HCT116 (cell line): ENCODE measurements around the gene C1S. TPM values are rescaled to one million over a fixed set of nuclear protein-coding genes. Genes with fewer than 3 reads are reported as not detected.

ENCODE experiments used
- ATAC-seq: fragments of 200-7000 bp; cut with Tn5 transposase; 2 replicates; pipeline ENCODE4 v1.9.1; 2020; ENCODE audit warnings: mild to moderate bottlenecking, moderate library complexity
- BruUV-seq: library from RNA; stranded (reverse); fragments of 400-500 nt; replicated peaks from 2 replicates; lab custom pipeline; 2021; lab: Mats Ljungman, UMichigan
- CTCF ChIA-PET: fragments of 300-600 bp; sonication (Branson Sonifier 250); formaldehyde crosslinking; loops from one replicate; lab custom pipeline; 2021; ENCODE audit warnings: antibody characterized with exemption; lab: Charles Lee
- POLR2A ChIA-PET: fragments of 300-600, 350-600 bp; sonication (Branson Sonifier 250); formaldehyde crosslinking; loops from one replicate; lab custom pipeline; 2021; ENCODE audit warnings: antibody characterized with exemption; lab: Charles Lee
- RAD21 ChIA-PET, 2 experiments: fragments of 300-600 bp; sonication (Branson Sonifier 250); formaldehyde crosslinking; loops; one replicate each; lab custom pipeline; 2023; ENCODE audit warnings: low total read pairs in 2 of 2; ENCODE audit not compliant: uncharacterized antibody in 2 of 2, unreplicated experiment in 2 of 2, low non-redundant PET in 1 of 2; lab: Charles Lee
- DNase-seq: peaks from one replicate; pipeline ENCODE4 v3.0.0-alpha.2; 2010; ENCODE audit warnings: low read depth, low spot score
- H2AFZ ChIP-seq: fragments of 200-600 bp; shearing (Covaris generic), sonication (generic); 2 replicates; pipeline ENCODE4 v1.6.1; 2017; ENCODE audit warnings: low read depth, mixed run types, mixed read lengths, antibody characterized with exemption, low read length; ENCODE audit not compliant: poor library complexity, severe bottlenecking
- H3K27ac ChIP-seq: 2 replicates; pipeline ENCODE4 v1.5.1; 2012; ENCODE audit warnings: low read depth, low read length
- H3K27me3 ChIP-seq: fragments of 200-600 bp; sonication (generic); 2 replicates; pipeline ENCODE4 v1.6.1; 2016; ENCODE audit warnings: mixed run types, low read length, mixed read lengths; ENCODE audit not compliant: insufficient read depth
- H3K36me3 ChIP-seq, 2 experiments: fragments of 200-500 bp in 1 of 2; fragments of 200-600 bp in 1 of 2; sonication (Bioruptor generic) in 1 of 2; sonication (generic) in 1 of 2; 2 replicates each; pipeline versions ENCODE4 v1.5.1 to v1.6.1; 2014 to 2016; ENCODE audit warnings: low read length in 2 of 2, inconsistent platforms in 1 of 2, mixed read lengths in 1 of 2, mixed run types in 1 of 2; ENCODE audit not compliant: insufficient read depth in 2 of 2, control insufficient read depth in 1 of 2
- H3K4me1 ChIP-seq, 2 experiments: fragments of 200-600 bp in 1 of 2; sonication (generic) in 1 of 2; 2 replicates each; pipeline versions ENCODE4 v1.5.1 to v1.6.1; 2012 to 2017; ENCODE audit warnings: low read length in 2 of 2, inconsistent platforms in 1 of 2, mild to moderate bottlenecking in 1 of 2, mixed read lengths in 1 of 2, mixed run types in 1 of 2, moderate library complexity in 1 of 2; ENCODE audit not compliant: insufficient read depth in 2 of 2, control insufficient read depth in 1 of 2
- H3K4me2 ChIP-seq: fragments of 200-600 bp; sonication (generic); 2 replicates; pipeline ENCODE4 v1.6.1; 2017; ENCODE audit warnings: mixed run types, low read length, mixed read lengths
- H3K4me3 ChIP-seq, 2 experiments: fragments of 200-600 bp in 1 of 2; sonication (generic) in 1 of 2; replicated peaks in 1 of 2; 2 replicates each; pipeline ENCODE4 v1.5.1; 2011 to 2016; ENCODE audit warnings: low read length in 2 of 2, control low read depth in 1 of 2, low read depth in 1 of 2, mild to moderate bottlenecking in 1 of 2, mixed read lengths in 1 of 2, mixed run types in 1 of 2
- H3K79me2 ChIP-seq: fragments of 200-600 bp; sonication (generic); 2 replicates; pipeline ENCODE4 v1.6.1; 2017; ENCODE audit warnings: mild to moderate bottlenecking, mixed run types, low read length, moderate library complexity, mixed read lengths; ENCODE audit not compliant: insufficient read depth
- H3K9ac ChIP-seq: fragments of 200-600 bp; sonication (generic); 2 replicates; pipeline ENCODE4 v1.6.1; 2016; ENCODE audit warnings: low read length, mixed read lengths
- H3K9me2 ChIP-seq: fragments of 200-600 bp; sonication (generic), shearing (Covaris generic); 2 replicates; pipeline ENCODE4 v1.6.1; 2017; ENCODE audit warnings: mixed run types, mild to moderate bottlenecking, moderate library complexity; ENCODE audit not compliant: insufficient read depth
- H3K9me3 ChIP-seq, 2 experiments: fragments of 200-500 bp in 1 of 2; fragments of 200-600 bp in 1 of 2; sonication (Bioruptor generic) in 1 of 2; sonication (generic) in 1 of 2; 2 replicates each; pipeline ENCODE4 v1.6.1; 2014 to 2017; ENCODE audit warnings: low read length in 2 of 2, mixed read lengths in 2 of 2, inconsistent platforms in 1 of 2, low read depth in 1 of 2, mild to moderate bottlenecking in 1 of 2, mixed run types in 1 of 2, moderate library complexity in 1 of 2; ENCODE audit not compliant: control insufficient read depth in 1 of 2, insufficient read depth in 1 of 2
- H4K20me1 ChIP-seq: fragments of 200-600 bp; sonication (generic), shearing (Covaris generic); 2 replicates; pipeline ENCODE4 v1.6.1; 2017; ENCODE audit warnings: mixed run types, mild to moderate bottlenecking, moderate library complexity; ENCODE audit not compliant: insufficient read depth
- ATF3 ChIP-seq: IDR thresholded peaks from 2 replicates; pipeline ENCODE4 v1.6.1; 2012
- CBX3 ChIP-seq: IDR thresholded peaks from 2 replicates; pipeline ENCODE4 v1.6.1; 2012; ENCODE audit warnings: low read depth
- CEBPB ChIP-seq: IDR thresholded peaks from 2 replicates; pipeline ENCODE4 v1.6.1; 2012; ENCODE audit warnings: low read depth
- CTCF ChIP-seq, 3 experiments: fragments of 200-600 bp in 1 of 3; sonication (generic) in 1 of 3; IDR thresholded peaks in 2 of 3; conservative IDR thresholded peaks in 1 of 3; 2 replicates each; pipeline ENCODE4 v1.5.1; 2012 to 2017; ENCODE audit warnings: low read depth in 2 of 3, low read length in 2 of 3, antibody characterized with exemption in 1 of 3, borderline replicate concordance in 1 of 3, control low read depth in 1 of 3, mild to moderate bottlenecking in 1 of 3, mixed read lengths in 1 of 3, mixed run types in 1 of 3, moderate library complexity in 1 of 3; ENCODE audit not compliant: insufficient read depth in 1 of 3
- ELF1 ChIP-seq: IDR thresholded peaks from 2 replicates; pipeline ENCODE4 v1.6.1; 2012; ENCODE audit warnings: low read depth, borderline replicate concordance
- EZH2 ChIP-seq: fragments of 200-600 bp; sonication (generic); IDR thresholded peaks from 2 replicates; pipeline ENCODE4 v1.6.1; 2017; ENCODE audit warnings: antibody characterized with exemption, mixed run types
- FOSL1 ChIP-seq: IDR thresholded peaks from 2 replicates; pipeline ENCODE4 v1.6.1; 2012; ENCODE audit warnings: low read depth
- MAX ChIP-seq: IDR thresholded peaks from 2 replicates; pipeline ENCODE4 v1.6.1; 2012
- POLR2AphosphoS5 ChIP-seq: IDR thresholded peaks from 2 replicates; pipeline ENCODE4 v1.6.1; 2011; ENCODE audit warnings: mild to moderate bottlenecking, low read depth, low read length, moderate library complexity
- SP1 ChIP-seq: IDR thresholded peaks from 2 replicates; pipeline ENCODE4 v1.6.1; 2012; ENCODE audit warnings: low read depth
- SRF ChIP-seq: IDR thresholded peaks from 2 replicates; pipeline ENCODE4 v1.6.1; 2012; ENCODE audit warnings: low read depth
- YY1 ChIP-seq: IDR thresholded peaks from 2 replicates; pipeline ENCODE4 v1.6.1; 2011; ENCODE audit warnings: low read length, low read depth, moderate library complexity, mild to moderate bottlenecking; ENCODE audit not compliant: insufficient replicate concordance; ENCODE audit errors: extremely low read depth
- ZFX ChIP-seq: fragments of 450-650 bp; IDR thresholded peaks from 2 replicates; pipeline ENCODE4 v1.6.1; 2017
- ZNF274 ChIP-seq: fragments of 200-500 bp; sonication (Bioruptor generic); IDR thresholded peaks from 2 replicates; pipeline ENCODE4 v1.6.1; 2014; ENCODE audit warnings: mild to moderate bottlenecking, low read depth, low read length, inconsistent platforms
- intact Hi-C: fragments of 100-400 bp; cut with micrococcal nuclease; formaldehyde crosslinking; loops from 2 replicates; pipeline ENCODE4 v1.10.0; 2022
- total RNA-seq: library from RNA; stranded (reverse); gene quantifications from one replicate; pipeline ENCODE4 v1.2.1, GENCODE V29; 2021; ENCODE audit not compliant: unreplicated experiment

C1S gene
- total RNA-seq, 1 experiment from 2014 or later: 2.4 TPM

GRCh38 chr12:7116916-7117315 lies 56.4 kb downstream of the C1S start:
- H2AFZ ChIP-seq: no peak overlapping the region
- no peak overlapping the region for H3K4me3 ChIP-seq
- ChIA-PET RAD21 (no interaction called here), POLR2A (no interaction called here), CTCF (no interaction called here)
- BruUV-seq: no TSS peak
- H3K27ac ChIP-seq: no peak overlapping the region
- H3K4me2 ChIP-seq: no peak overlapping the region
- H3K9me2 ChIP-seq: no peaks in the 10 kb centered on the region
- TF ChIP-seq FOSL1 (no peak), SP1 (no peak), CTCF (IDR thresholded peaks at IDR 0.05 in 2 of 3, conservative IDR thresholded peaks at IDR 0.05 in 1 of 3; ENCODE audit: borderline replicate concordance in 1 of 3, insufficient read depth in 1 of 3, low read depth in 2 of 3, low read length in 2 of 3) (no peak), MAX (no peak), CEBPB (no peak), POLR2AphosphoS5 (no peak), SRF (no peak), YY1 (no peak)
- H3K9me3 ChIP-seq: no peaks in the 10 kb centered on the region
- H4K20me1 ChIP-seq: no peaks in the 10 kb centered on the region
- intact Hi-C loops: no loop called here
- H3K9ac ChIP-seq: no peak overlapping the region
- H3K36me3 ChIP-seq: peaks cover 0 to 4% of the 10 kb centered on the region in 2 experiments; a peak in 1 of 4 replicates
- no peak for ATAC-seq
- no peaks in the 10 kb centered on the region for H3K79me2 ChIP-seq
- no peak for DNase-seq
- H3K27me3 ChIP-seq: no peaks in the 10 kb centered on the region
- no peaks in the 10 kb centered on the region; a peak in 1 of 4 replicates for H3K4me1 ChIP-seq

GRCh38 chr12:7117670-7118069 lies 57.2 kb downstream of the C1S start:
- ChIA-PET POLR2A (interaction anchor here (1.7 kb wide), 1 partner anchor 174 kb away, joined by 4 read pairs; the partner anchor contains the start of genes C12orf57 and RNU7-1), RAD21 (no interaction called here), CTCF (interaction anchor here (1.1 kb wide), 1 partner anchor 9 kb away, joined by 3 read pairs; no protein-coding TSS in a partner anchor)
- peaks cover 0 to 4% of the 10 kb centered on the region in 2 experiments; a peak in 1 of 4 replicates for H3K36me3 ChIP-seq
- no peaks in the 10 kb centered on the region; a peak in 1 of 4 replicates for H3K4me1 ChIP-seq
- no peak for DNase-seq
- H3K4me2 ChIP-seq: no peak overlapping the region
- no peak overlapping the region for H3K4me3 ChIP-seq
- H3K79me2 ChIP-seq: no peaks in the 10 kb centered on the region
- H3K9ac ChIP-seq: no peak overlapping the region
- no peak for TF ChIP-seq EZH2
- no peak for TF ChIP-seq ATF3
- TF ChIP-seq FOSL1: no peak
- TF ChIP-seq ZNF274: no peak
- TF ChIP-seq ELF1: no peak
- no peak for TF ChIP-seq CBX3
- no peak for TF ChIP-seq ZFX
- no peak for TF ChIP-seq MAX
- TF ChIP-seq YY1: no peak
- H3K9me2 ChIP-seq: no peaks in the 10 kb centered on the region
- BruUV-seq: no TSS peak
- intact Hi-C loops: no loop called here
- no peak overlapping the region for H2AFZ ChIP-seq
- no peaks in the 10 kb centered on the region for H4K20me1 ChIP-seq
- no peak overlapping the region for H3K27ac ChIP-seq
- no peaks in the 10 kb centered on the region for H3K9me3 ChIP-seq
- H3K27me3 ChIP-seq: no peaks in the 10 kb centered on the region
- no peak for ATAC-seq
